WTC11 (cell line): ENCODE data around the gene ZNF583. TPM values are rescaled to one million over a fixed set of nuclear protein-coding genes. Genes with fewer than 3 reads are reported as not detected.

Source experiments
- ATAC-seq: fragments of 200-7000 bp; cut with Tn5 transposase; 2 replicates; pipeline ENCODE4 v1.10.0; 2021; ENCODE audit warnings: mild to moderate bottlenecking, moderate library complexity
- CTCF ChIA-PET: fragments of 300-600 bp; sonication (Branson Sonifier 250); formaldehyde crosslinking; loops from one replicate; lab custom pipeline; 2021; ENCODE audit warnings: antibody characterized with exemption; lab: Charles Lee
- POLR2A ChIA-PET: fragments of 350-600 bp; sonication (Branson Sonifier 250); formaldehyde crosslinking; loops from one replicate; lab custom pipeline; 2021; ENCODE audit warnings: antibody characterized with exemption; lab: Charles Lee
- DNase-seq: peaks from one replicate; pipeline ENCODE4 v3.0.0; 2021; ENCODE audit warnings: low spot score
- H3K27ac Mint-ChIP-seq: 2 replicates; pipeline ENCODE4 v1.8.0; 2021; ENCODE audit warnings: mixed read lengths
- H3K27me3 Mint-ChIP-seq: 2 replicates; pipeline ENCODE4 v1.8.0; 2021; ENCODE audit warnings: low read depth, mild to moderate bottlenecking, moderate library complexity, mixed read lengths
- H3K36me3 Mint-ChIP-seq: 2 replicates; pipeline ENCODE4 v1.8.0; 2021; ENCODE audit warnings: mixed read lengths
- H3K4me1 Mint-ChIP-seq: 2 replicates; pipeline ENCODE4 v1.8.0; 2022; ENCODE audit warnings: mixed read lengths
- H3K4me3 Mint-ChIP-seq: 2 replicates; pipeline ENCODE4 v1.8.0; 2021; ENCODE audit warnings: mild to moderate bottlenecking, moderate library complexity, mixed read lengths
- H3K9me3 Mint-ChIP-seq: 2 replicates; pipeline ENCODE4 v1.8.0; 2021; ENCODE audit warnings: mixed read lengths
- CREB1 ChIP-seq: sonication (generic); formaldehyde crosslinking; IDR thresholded peaks from 2 replicates; pipeline ENCODE4 v1.8.0; 2023; ENCODE audit warnings: mild to moderate bottlenecking, missing genetic modification reagents
- FOXP1 ChIP-seq: sonication (generic); formaldehyde crosslinking; IDR thresholded peaks from 2 replicates; pipeline ENCODE4 v1.8.0; 2022; ENCODE audit warnings: missing genetic modification reagents, mild to moderate bottlenecking, moderate library complexity, borderline replicate concordance
- GABPB1 ChIP-seq: sonication (generic); formaldehyde crosslinking; IDR thresholded peaks from 2 replicates; pipeline ENCODE4 v1.8.1; 2023; ENCODE audit warnings: mild to moderate bottlenecking, missing genetic modification reagents
- GTF2I ChIP-seq: fragments of 250-450 bp; sonication (Bioruptor Pico); conservative IDR thresholded peaks from 2 replicates; pipeline ENCODE4 v1.4.0; 2021; ENCODE audit warnings: mild to moderate bottlenecking
- JUN ChIP-seq: sonication (generic); formaldehyde crosslinking; IDR thresholded peaks from 2 replicates; pipeline ENCODE4 v1.8.0; 2023; ENCODE audit warnings: mild to moderate bottlenecking, missing genetic modification reagents
- KAT7 ChIP-seq: sonication (generic); formaldehyde crosslinking; IDR thresholded peaks from 2 replicates; pipeline ENCODE4 v1.8.1; 2023; ENCODE audit warnings: missing genetic modification reagents, mild to moderate bottlenecking, borderline replicate concordance
- NFATC4 ChIP-seq: fragments of 250-450 bp; sonication (Bioruptor Pico); IDR thresholded peaks from 2 replicates; pipeline ENCODE4 v1.9.0; 2021; ENCODE audit warnings: mild to moderate bottlenecking
- NR2C2 ChIP-seq: sonication (generic); formaldehyde crosslinking; IDR thresholded peaks from 2 replicates; pipeline ENCODE4 v1.8.0; 2022; ENCODE audit warnings: mild to moderate bottlenecking, missing genetic modification reagents
- NR3C1 ChIP-seq: sonication (generic); formaldehyde crosslinking; conservative IDR thresholded peaks from 2 replicates; pipeline ENCODE4 v1.8.1; 2023; ENCODE audit warnings: low read depth, mild to moderate bottlenecking, missing genetic modification reagents
- OVOL2 ChIP-seq: fragments of 250-450 bp; sonication (Bioruptor Pico); IDR thresholded peaks from 2 replicates; pipeline ENCODE4 v1.9.0; 2021; ENCODE audit warnings: mild to moderate bottlenecking, borderline replicate concordance
- RORB ChIP-seq: fragments of 250-450 bp; sonication (Bioruptor Pico); IDR thresholded peaks from 2 replicates; pipeline ENCODE4 v1.9.0; 2021; ENCODE audit warnings: mild to moderate bottlenecking
- SMAD4 ChIP-seq: sonication (generic); formaldehyde crosslinking; IDR thresholded peaks from 2 replicates; pipeline ENCODE4 v1.8.0; 2022; ENCODE audit warnings: mild to moderate bottlenecking, missing genetic modification reagents
- TEAD4 ChIP-seq: sonication (generic); formaldehyde crosslinking; IDR thresholded peaks from 2 replicates; pipeline ENCODE4 v1.8.0; 2022; ENCODE audit warnings: mild to moderate bottlenecking, missing genetic modification reagents
- ZBTB21 ChIP-seq: sonication (generic); formaldehyde crosslinking; IDR thresholded peaks from 2 replicates; pipeline ENCODE4 v1.8.1; 2023; ENCODE audit warnings: mild to moderate bottlenecking, missing genetic modification reagents, borderline replicate concordance
- ZNF138 ChIP-seq: sonication (generic); formaldehyde crosslinking; conservative IDR thresholded peaks from 2 replicates; pipeline ENCODE4 v1.8.1; 2022; ENCODE audit warnings: mild to moderate bottlenecking, moderate library complexity, missing genetic modification reagents
- ZNF423 ChIP-seq: fragments of 250-450 bp; sonication (Bioruptor Pico); IDR thresholded peaks from 2 replicates; pipeline ENCODE4 v2.1.2; 2022; ENCODE audit warnings: mild to moderate bottlenecking, moderate library complexity
- total RNA-seq: library from RNA; stranded (reverse); gene quantifications from 3 replicates; pipeline ENCODE4 v1.2.3, GENCODE V29; 2021
- TF ChIP-seq, protein P1 (sequence below): sonication (generic); formaldehyde crosslinking; IDR thresholded peaks from 2 replicates; pipeline ENCODE4 v1.8.0; 2023; ENCODE audit warnings: missing genetic modification reagents, mild to moderate bottlenecking, borderline replicate concordance
- TF ChIP-seq, protein P2 (sequence below): sonication (generic); formaldehyde crosslinking; IDR thresholded peaks from 2 replicates; pipeline ENCODE4 v1.8.0; 2023; ENCODE audit warnings: mild to moderate bottlenecking, missing genetic modification reagents
- TF ChIP-seq, protein P3 (sequence below): sonication (generic); formaldehyde crosslinking; IDR thresholded peaks from 2 replicates; pipeline ENCODE4 v1.8.1; 2023; ENCODE audit warnings: mild to moderate bottlenecking, missing genetic modification reagents, moderate library complexity
- TF ChIP-seq, protein P4 (sequence below): sonication (generic); formaldehyde crosslinking; conservative IDR thresholded peaks from 2 replicates; pipeline ENCODE4 v1.8.1; 2023; ENCODE audit warnings: mild to moderate bottlenecking, low read depth, missing genetic modification reagents, moderate library complexity
- TF ChIP-seq, protein P5 (sequence below): fragments of 250-450 bp; sonication (Bioruptor Pico); IDR thresholded peaks from 2 replicates; pipeline ENCODE4 v2.1.2; 2022; ENCODE audit warnings: mild to moderate bottlenecking, moderate library complexity
- TF ChIP-seq, protein P6 (sequence below): fragments of 250-450 bp; sonication (Bioruptor Pico); IDR thresholded peaks from 2 replicates; pipeline ENCODE4 v1.9.0; 2021; ENCODE audit warnings: mild to moderate bottlenecking

Gene ZNF583
- total RNA-seq, 1 experiment from 2014 or later: 2.3 TPM

DNA sequence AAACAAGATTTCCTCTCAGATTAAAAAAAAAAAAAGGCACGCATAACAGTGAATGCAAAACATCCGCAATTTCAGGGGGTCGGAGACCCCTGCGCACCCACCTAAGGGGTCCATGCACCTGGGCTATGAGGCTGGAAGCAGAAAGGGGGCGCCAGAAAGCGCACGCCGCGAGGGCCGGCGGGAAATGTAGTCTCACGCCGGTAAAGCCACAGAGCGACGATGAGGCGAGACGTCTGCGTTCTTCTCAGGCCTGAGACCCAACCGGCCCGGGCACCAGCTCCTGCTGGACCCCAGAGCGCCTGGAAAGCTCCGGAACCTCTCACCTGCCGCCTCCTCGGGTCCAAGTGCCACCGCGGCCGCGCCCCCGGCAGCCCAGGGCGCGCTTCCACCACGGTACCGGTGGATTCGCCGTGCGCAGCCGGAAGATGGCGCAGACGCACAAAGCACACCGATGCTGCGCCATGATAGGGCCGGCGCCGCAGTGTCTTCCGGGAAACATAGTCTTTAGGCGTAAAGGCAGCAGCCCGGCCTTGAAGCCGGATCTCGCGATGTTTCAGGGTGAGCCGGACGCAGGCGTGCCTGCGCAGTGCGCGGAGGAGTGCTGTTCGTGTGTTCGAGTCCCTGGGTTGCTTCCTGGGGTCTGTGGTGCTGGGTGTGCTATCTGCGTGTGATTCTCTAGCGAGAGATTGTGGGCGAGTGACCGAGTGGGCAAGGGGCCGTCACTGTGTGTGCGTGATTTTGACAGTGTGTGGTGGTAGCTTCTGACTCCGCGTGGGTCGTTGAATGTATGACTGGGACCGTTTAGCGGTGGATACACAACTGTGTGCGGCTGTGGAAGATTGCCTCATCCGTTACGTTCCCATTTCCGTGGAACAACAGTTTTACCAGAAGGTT is 10.8 kb upstream of the ZNF583 start, which contains the start of gene ZNF582 (continued):
- TF ChIP-seq NR3C1 (no peak), ZNF423 (no peak), RORB (CRISPR knock-in tag) (no peak), GTF2I (CRISPR knock-in tag) (no peak), JUN (CRISPR knock-in tag) (0 out of 2 replicates have a peak, but pooled peaks have one; percentile 68), GABPB1 (CRISPR knock-in tag) (peak; percentile 18; the same call in 1 of the 2 replicates), KAT7 (no peak), ZBTB21 (CRISPR knock-in tag) (no peak), FOXP1 (CRISPR knock-in tag) (0 out of 2 replicates have a peak, but pooled peaks have one; percentile 59), ZNF138 (CRISPR knock-in tag) (no peak), CREB1 (CRISPR knock-in tag) (no peak), NFATC4 (no peak), SMAD4 (CRISPR knock-in tag) (no peak)
- TF ChIP-seq, protein P1, sequence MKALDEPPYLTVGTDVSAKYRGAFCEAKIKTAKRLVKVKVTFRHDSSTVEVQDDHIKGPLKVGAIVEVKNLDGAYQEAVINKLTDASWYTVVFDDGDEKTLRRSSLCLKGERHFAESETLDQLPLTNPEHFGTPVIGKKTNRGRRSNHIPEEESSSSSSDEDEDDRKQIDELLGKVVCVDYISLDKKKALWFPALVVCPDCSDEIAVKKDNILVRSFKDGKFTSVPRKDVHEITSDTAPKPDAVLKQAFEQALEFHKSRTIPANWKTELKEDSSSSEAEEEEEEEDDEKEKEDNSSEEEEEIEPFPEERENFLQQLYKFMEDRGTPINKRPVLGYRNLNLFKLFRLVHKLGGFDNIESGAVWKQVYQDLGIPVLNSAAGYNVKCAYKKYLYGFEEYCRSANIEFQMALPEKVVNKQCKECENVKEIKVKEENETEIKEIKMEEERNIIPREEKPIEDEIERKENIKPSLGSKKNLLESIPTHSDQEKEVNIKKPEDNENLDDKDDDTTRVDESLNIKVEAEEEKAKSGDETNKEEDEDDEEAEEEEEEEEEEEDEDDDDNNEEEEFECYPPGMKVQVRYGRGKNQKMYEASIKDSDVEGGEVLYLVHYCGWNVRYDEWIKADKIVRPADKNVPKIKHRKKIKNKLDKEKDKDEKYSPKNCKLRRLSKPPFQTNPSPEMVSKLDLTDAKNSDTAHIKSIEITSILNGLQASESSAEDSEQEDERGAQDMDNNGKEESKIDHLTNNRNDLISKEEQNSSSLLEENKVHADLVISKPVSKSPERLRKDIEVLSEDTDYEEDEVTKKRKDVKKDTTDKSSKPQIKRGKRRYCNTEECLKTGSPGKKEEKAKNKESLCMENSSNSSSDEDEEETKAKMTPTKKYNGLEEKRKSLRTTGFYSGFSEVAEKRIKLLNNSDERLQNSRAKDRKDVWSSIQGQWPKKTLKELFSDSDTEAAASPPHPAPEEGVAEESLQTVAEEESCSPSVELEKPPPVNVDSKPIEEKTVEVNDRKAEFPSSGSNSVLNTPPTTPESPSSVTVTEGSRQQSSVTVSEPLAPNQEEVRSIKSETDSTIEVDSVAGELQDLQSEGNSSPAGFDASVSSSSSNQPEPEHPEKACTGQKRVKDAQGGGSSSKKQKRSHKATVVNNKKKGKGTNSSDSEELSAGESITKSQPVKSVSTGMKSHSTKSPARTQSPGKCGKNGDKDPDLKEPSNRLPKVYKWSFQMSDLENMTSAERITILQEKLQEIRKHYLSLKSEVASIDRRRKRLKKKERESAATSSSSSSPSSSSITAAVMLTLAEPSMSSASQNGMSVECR (CRISPR knock-in tag): peak; percentile 74; the same call in 1 of the 2 replicates
- TF ChIP-seq, protein P2, sequence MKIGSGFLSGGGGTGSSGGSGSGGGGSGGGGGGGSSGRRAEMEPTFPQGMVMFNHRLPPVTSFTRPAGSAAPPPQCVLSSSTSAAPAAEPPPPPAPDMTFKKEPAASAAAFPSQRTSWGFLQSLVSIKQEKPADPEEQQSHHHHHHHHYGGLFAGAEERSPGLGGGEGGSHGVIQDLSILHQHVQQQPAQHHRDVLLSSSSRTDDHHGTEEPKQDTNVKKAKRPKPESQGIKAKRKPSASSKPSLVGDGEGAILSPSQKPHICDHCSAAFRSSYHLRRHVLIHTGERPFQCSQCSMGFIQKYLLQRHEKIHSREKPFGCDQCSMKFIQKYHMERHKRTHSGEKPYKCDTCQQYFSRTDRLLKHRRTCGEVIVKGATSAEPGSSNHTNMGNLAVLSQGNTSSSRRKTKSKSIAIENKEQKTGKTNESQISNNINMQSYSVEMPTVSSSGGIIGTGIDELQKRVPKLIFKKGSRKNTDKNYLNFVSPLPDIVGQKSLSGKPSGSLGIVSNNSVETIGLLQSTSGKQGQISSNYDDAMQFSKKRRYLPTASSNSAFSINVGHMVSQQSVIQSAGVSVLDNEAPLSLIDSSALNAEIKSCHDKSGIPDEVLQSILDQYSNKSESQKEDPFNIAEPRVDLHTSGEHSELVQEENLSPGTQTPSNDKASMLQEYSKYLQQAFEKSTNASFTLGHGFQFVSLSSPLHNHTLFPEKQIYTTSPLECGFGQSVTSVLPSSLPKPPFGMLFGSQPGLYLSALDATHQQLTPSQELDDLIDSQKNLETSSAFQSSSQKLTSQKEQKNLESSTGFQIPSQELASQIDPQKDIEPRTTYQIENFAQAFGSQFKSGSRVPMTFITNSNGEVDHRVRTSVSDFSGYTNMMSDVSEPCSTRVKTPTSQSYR (CRISPR knock-in tag): no peak

DNA sequence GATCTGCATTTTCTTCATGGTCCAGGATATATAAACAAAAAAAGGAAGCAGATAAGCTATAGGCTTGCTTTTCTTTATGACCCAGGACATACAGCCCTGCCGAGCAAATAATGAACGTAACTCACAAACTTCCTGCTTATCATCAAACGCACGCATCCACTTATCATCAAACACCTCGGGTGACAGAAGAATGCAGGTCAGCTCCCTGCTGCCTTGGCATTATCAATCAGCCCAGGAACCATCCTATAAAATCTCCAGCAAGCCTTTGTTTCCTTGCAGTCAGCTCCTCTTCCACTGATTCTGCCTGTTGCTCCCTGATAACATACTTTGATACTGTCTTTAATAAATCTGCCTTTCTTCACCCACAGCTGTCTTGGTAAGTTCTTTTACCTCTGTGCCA is 5.3 kb upstream of the ZNF583 start:
- peaks cover 67% of the 10 kb centered on the region for H3K9me3 Mint-ChIP-seq
- TF ChIP-seq ZNF138 (CRISPR knock-in tag) (no peak), OVOL2 (no peak), TEAD4 (no peak), NR2C2 (no peak), SMAD4 (CRISPR knock-in tag) (no peak)
- TF ChIP-seq, protein P3, sequence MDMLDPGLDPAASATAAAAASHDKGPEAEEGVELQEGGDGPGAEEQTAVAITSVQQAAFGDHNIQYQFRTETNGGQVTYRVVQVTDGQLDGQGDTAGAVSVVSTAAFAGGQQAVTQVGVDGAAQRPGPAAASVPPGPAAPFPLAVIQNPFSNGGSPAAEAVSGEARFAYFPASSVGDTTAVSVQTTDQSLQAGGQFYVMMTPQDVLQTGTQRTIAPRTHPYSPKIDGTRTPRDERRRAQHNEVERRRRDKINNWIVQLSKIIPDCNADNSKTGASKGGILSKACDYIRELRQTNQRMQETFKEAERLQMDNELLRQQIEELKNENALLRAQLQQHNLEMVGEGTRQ (CRISPR knock-in tag): no peak
- TF ChIP-seq, protein P4, sequence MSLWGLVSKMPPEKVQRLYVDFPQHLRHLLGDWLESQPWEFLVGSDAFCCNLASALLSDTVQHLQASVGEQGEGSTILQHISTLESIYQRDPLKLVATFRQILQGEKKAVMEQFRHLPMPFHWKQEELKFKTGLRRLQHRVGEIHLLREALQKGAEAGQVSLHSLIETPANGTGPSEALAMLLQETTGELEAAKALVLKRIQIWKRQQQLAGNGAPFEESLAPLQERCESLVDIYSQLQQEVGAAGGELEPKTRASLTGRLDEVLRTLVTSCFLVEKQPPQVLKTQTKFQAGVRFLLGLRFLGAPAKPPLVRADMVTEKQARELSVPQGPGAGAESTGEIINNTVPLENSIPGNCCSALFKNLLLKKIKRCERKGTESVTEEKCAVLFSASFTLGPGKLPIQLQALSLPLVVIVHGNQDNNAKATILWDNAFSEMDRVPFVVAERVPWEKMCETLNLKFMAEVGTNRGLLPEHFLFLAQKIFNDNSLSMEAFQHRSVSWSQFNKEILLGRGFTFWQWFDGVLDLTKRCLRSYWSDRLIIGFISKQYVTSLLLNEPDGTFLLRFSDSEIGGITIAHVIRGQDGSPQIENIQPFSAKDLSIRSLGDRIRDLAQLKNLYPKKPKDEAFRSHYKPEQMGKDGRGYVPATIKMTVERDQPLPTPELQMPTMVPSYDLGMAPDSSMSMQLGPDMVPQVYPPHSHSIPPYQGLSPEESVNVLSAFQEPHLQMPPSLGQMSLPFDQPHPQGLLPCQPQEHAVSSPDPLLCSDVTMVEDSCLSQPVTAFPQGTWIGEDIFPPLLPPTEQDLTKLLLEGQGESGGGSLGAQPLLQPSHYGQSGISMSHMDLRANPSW: no peak
- TF ChIP-seq, protein P5, sequence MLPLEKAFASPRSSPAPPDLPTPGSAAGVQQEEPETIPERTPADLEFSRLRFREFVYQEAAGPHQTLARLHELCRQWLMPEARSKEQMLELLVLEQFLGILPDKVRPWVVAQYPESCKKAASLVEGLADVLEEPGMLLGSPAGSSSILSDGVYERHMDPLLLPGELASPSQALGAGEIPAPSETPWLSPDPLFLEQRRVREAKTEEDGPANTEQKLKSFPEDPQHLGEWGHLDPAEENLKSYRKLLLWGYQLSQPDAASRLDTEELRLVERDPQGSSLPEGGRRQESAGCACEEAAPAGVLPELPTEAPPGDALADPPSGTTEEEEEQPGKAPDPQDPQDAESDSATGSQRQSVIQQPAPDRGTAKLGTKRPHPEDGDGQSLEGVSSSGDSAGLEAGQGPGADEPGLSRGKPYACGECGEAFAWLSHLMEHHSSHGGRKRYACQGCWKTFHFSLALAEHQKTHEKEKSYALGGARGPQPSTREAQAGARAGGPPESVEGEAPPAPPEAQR: no peak
- TF ChIP-seq, protein P6, sequence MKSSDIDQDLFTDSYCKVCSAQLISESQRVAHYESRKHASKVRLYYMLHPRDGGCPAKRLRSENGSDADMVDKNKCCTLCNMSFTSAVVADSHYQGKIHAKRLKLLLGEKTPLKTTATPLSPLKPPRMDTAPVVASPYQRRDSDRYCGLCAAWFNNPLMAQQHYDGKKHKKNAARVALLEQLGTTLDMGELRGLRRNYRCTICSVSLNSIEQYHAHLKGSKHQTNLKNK: no peak

More for the DNA sequence above, 5.3 kb upstream of the ZNF583 start:
- ChIA-PET CTCF (interaction anchor here (1.3 kb wide), 1 partner anchor 89 kb away, joined by 6 read pairs; no protein-coding TSS in a partner anchor), POLR2A (no interaction called here)
- DNase-seq (no peak), ATAC-seq (no peak)
- no peak overlapping the region for H3K4me3 Mint-ChIP-seq
- no peak overlapping the region for H3K27ac Mint-ChIP-seq
- H3K4me1 Mint-ChIP-seq: peaks cover 18% of the 10 kb centered on the region
- H3K36me3 Mint-ChIP-seq: peaks cover 76% of the 10 kb centered on the region
- no peaks in the 10 kb centered on the region for H3K27me3 Mint-ChIP-seq
